GM18507 (cell line): ENCODE results near the gene PIM2.
A peak's percentile ranks its signal among the peaks of the same experiment; 100 is the strongest.

Experiments used
- DNase-seq: peaks from one replicate; pipeline ENCODE4 v3.0.0; 2011; ENCODE audit warnings: low read depth; ENCODE audit not compliant: insufficient read length; ENCODE audit errors: extremely low spot score
- FAIRE-seq: peaks from 2 replicates; lab custom pipeline; 2011; peaks lifted over from hg19 to GRCh38; lab: Jason Lieb, UNC

Gene PIM2

DNA sequence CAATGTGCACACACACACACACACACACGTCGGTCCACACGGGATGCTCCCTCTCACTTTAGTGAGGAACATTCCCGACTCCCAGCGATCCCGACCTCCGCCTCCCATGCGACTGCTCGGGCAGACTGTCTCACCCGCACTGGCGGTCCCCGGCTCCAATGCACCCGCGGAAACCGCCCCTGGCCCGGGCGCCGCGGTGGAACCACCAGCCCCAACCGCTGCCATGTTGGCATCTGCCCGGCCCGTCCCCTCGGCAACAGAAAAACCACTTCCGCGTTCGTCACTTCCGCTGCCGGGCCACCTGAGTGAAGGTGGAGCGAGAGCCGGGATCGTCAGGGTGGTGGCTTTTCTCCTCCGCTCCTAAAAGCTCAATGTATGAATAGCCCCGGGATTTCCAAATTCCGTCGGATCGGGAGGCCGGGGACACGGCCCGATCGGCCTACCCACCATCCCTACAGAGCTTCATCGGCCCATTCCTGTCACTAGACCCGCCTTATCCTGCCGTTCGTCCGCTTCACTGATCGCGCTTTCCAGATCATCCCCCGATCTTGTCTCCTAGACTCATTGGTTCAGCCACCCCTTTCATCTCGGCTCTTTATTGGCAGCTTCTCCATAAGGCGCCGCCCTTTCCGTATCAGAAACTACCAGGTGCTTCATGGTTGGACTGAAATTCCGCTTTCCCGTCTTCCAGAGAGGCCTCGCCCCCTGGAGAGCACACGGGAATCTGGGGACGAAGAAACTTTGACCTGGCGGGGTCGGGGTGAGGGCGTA is 7.2 kb downstream of the PIM2 start, which contains the start of gene SLC35A2:
Gene SLC35A2 (minus strand): TSS at position 235 of the 771 bp plus-strand sequence. CDS start 10 bp downstream, at position 225.
- DNase-seq (no peak), FAIRE-seq (peak; percentile 91)

DNA sequence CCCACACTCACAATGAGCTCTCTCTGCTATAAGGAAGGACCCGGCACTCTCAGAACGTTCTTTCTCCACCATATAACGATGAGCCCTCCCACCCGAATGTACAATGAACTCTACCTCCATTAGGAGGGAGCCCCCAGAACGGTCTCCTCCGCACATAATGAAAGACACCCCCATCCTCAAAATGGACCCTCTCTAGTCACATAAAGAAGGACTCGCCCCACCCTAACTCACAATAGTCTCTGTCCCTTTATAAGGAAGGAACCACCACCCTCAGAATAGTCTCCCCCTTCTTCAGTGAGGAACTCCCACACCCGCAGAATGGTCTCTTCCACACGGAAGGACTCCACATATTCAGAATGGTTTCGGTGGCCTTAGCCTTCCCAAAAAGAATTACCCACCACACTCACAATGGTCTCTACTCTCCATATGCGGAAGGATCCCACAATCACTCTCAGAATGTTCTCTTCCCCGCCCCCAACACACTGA is 7.9 kb downstream of the PIM2 start:
- FAIRE-seq (peak; percentile 72), DNase-seq (no peak)

DNA sequence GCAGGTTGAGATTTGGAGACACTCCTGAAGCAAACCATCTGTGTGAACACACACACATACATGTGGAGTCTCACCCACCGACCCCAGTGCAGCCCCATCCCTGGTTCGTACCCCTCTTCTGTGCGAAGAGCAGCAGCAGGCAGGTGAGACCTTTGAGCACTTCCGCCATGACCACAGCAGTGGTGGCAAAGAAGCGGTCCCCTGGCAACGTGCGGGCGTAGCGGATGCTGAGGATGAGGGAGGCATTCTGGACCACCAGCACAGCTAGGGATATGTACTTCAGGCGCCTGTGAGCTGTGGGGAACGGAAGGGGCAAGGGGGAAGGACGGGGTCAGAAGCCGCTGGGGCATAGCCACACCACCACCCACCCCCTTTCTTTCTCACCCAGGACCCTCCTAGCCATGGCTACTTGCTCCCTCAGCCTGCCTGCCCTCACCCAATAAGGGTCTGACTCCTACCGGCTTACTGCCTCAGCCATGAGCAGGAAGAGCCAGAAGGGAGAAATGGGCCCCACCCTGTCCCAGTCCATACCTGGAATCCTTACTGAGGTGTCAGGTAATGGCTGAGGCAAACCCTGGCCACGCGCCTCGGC is 9.0 kb downstream of the PIM2 start:
- DNase-seq (no peak), FAIRE-seq (no peak)

DNA sequence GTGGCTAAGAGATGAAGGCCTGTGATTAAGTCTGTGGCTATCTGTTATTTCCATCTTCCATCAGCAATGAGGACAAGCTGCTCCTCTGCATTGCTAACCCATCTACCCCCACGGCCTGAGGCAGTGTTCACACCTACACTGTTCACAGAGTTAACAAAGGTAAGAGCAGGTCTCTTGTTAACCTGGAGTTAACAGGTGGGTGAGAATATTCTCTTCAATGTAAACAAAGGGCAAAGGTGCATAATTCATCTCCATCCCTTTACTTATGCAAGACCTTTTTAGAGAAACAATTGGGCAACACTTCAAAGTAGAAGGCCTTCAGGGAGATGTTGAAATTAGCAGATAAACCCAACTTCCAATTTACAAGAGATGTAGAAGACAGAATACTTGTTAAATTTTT is 10.2 kb downstream of the PIM2 start:
- no peak for FAIRE-seq

DNA sequence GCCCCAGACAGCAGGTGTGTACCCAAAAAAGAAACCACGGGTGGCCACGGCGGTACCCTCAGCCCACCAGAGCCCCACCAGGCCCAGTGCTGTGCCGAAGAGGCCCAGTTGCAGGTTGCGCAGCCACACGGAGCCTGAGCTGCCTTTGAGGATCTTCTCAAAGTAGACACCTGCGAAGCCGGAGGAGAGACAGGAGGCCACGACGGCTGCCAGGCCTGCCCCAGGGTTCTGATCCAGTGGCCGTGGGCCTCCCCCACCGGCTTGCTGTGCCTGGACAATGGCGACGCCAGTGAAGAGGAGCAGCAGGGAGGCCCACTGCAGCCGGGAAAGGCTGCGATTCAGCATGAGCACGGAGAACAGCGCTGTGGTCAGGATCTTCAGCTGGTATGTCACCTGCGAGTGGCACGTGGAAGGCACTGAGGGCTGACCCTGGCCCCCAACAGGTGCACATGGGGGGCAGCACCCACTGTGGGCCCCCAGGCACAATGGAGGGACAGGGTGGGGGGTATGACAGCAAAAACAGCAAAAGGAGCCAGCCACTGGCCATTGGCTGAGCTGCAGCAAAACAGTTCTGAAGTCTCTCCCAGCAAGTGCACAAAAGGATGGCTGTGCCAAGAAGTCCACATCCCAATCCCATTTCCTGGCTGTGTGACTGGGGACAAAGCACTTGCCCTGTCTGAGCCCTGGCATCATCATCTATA is 13.6 kb downstream of the PIM2 start:
- FAIRE-seq, result no peak
- no peak for DNase-seq

More for the DNA sequence above, 10.2 kb downstream of the PIM2 start:
- DNase-seq, result no peak

DNA sequence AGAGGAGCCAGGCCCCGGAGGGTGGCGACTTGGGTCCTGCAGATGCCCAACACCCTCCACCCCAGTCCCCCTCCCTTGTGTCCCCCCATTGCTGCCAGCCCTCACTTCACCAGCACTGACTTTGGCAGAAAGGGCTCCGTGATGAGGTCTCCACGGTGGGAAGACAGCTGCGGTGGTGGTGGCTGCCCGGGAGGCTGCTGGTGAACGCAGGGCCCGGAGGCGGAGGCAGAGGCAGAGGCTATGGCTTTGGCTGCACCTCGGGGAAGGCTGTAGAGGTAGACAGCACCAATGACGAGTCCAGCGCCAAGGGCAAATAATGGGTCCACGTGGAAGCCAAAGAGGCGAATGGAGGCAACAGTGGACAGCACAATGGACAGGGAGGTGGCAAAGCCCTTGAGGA is 14.2 kb downstream of the PIM2 start:
- DNase-seq, result no peak
- no peak for FAIRE-seq

DNA sequence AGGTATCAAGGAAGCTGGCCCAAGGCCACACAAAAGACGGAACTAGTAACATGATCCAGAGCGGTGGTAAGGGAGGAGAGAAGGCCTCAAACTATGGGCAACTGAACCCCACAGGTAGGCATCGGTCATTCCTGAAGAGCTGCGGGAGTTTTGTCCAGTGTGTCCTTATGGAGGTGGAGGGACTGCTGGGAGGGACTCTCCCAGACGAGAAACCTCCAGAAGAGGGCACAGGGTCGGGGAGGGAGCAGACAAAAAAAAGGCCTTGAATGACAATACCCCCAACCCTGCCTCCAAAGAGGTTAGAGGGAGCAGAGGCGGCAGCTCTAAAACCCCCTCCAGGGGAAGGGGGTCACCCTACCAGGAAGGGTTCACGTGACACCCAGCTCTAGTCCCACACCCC is 14.6 kb downstream of the PIM2 start:
- no peak for FAIRE-seq
- no peak for DNase-seq

DNA sequence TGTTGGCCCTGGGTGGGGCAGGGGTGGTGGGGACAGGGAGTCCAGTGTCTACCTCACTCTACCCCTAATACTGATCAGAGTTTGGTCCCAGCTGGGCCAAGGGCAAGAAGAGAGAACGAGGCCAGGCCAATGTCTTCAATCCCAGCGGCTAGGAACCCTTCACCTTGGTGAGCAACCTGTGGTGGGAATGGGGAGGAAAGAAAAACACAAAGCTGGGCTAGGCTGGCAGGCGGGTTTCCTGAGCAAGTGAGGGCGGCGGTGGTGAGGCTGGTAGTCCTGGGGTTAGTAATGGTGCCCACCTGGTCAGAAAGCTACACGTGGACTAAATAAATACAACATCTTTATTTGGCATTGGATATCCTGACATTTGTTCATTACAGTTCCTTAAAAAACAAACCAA is 15.5 kb downstream of the PIM2 start:
- DNase-seq (no peak), FAIRE-seq (no peak)

DNA sequence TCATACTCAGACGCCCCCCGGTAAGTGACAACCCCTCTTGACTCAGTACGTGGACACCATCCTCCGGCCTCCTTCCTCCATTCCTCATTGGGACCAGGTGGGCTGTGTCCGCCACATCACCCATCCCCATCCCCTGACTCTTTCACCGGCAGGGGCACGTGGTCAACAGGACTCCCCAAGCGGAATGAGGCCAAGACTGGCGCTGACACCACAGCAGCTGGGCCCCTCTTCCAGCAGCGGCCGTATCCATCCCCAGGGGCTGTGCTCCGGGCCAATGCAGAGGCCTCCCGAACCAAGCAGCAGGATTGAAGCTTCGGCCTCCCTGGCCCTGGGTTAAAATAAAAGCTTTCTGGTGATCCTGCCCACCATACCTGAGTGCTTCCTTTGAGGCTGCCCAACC is 16.0 kb downstream of the PIM2 start:
- FAIRE-seq (no peak), DNase-seq (no peak)

DNA sequence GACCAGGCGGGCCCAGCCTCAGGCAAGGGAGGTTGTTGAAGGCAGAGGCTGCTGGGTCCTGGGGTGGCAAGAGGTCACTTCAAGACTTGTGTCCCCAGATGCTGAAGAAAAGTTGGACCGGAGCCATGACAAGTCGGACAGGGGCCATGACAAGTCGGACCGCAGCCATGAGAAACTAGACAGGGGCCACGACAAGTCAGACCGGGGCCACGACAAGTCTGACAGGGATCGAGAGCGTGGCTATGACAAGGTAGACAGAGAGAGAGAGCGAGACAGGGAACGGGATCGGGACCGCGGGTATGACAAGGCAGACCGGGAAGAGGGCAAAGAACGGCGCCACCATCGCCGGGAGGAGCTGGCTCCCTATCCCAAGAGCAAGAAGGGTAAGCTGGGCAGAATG is 16.7 kb downstream of the PIM2 start:
- no peak for FAIRE-seq

DNA sequence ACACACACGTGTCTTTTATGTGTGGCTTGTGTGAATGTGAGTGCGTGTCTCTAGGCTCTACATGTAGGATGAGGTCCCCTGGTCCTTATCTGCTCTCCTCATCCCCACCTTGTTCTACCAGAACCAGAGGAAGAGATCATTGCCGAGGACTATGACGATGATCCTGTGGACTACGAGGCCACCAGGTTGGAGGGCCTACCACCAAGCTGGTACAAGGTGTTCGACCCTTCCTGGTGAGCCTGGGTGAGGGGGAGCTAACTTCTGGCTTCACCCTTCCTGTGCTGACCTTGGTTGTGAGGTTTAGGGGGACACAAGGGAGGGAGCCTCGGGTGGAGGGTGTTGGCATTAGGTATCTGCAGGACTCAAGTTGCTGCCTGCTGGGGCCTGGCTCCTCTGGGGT is 17.8 kb downstream of the PIM2 start:
- no peak for DNase-seq
- no peak for FAIRE-seq

More for the DNA sequence above, 16.7 kb downstream of the PIM2 start:
- no peak for DNase-seq

DNA sequence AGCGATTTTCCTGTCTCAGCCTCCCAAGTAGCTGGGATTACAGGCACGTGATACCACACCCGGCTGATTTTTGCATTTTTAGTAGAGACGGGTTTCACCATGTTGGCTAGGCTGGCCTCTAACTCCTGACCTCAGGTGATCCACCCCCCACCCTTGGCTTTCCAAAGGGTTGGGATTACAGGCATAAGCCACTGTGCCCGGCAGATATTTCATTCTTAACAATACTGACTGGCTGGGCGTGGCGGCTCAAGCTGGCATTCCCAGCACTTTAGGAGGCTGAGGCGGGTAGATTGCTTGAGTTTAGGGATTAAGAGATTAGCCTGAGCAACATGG is 19.8 kb downstream of the PIM2 start:
- no peak for FAIRE-seq

DNA sequence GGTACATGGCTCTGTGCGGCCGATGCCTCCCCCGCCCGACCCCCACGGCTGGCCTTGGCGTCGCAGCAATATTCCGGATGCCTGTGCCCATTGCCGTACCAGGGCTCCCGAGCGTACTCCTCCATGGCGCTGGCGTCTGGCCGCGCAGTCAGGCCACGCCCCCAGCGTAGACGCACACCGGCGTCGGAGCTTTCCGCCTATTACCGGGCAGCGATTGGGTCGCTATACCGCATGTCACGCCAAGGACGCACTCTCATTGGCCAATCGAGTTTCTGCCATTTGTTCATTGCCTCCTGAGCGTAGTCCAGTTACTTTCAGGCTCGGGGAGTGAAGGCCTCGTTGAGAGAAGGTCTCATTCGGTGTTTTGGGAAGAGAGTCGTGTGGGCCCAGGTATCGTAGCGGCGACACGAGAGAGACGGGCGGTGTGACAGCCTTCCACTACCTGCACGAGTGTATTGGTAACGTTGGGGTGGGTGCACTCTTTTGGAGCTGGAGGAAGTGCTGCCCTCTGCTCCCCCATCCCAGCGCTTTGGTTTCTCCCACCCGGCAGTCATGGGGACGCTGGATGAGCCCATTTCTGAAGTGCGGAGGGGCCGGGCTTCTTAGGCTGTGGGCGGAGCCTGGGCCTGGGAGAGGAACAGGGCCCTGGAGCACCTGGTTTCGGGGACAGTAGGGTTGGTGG is 21.1 kb downstream of the PIM2 start, which contains the start of the genes PQBP1 and TIMM17B:
Gene PQBP1 (plus strand): TSS at position 306 of the 682 bp plus-strand sequence. CDS start 580 bp downstream, outside the sequence.
Gene TIMM17B (minus strand): TSS at position 144 of the 682 bp plus-strand sequence. CDS start 19 bp downstream, at position 125.
- DNase-seq (no peak), FAIRE-seq (peak; percentile 100)

More for the DNA sequence above, 19.8 kb downstream of the PIM2 start:
- DNase-seq, result no peak

DNA sequence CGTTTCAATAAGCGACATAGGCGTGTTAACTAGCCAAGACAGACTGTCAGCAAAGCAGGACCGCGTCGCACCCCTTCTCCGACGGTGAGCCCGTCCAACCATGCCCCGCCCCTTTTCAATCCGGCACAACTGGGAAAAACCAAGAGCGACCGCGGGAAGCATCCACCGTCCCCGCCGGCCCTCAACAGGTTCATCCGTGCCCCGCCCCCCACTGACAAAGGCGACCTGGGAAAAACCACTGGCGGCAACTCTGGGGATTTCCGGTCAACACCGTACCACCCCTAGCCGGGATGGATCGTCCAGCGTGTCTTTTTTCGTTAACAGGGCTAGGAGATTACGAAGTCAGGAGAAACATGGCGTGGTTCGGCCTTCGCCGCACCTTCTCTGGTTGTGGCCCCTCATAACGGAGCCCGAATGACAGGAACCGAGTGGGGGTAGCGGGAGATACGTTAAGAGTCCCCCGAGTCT is 21.6 kb downstream of the PIM2 start:
- no peak for DNase-seq
- FAIRE-seq, result peak; percentile 77

DNA sequence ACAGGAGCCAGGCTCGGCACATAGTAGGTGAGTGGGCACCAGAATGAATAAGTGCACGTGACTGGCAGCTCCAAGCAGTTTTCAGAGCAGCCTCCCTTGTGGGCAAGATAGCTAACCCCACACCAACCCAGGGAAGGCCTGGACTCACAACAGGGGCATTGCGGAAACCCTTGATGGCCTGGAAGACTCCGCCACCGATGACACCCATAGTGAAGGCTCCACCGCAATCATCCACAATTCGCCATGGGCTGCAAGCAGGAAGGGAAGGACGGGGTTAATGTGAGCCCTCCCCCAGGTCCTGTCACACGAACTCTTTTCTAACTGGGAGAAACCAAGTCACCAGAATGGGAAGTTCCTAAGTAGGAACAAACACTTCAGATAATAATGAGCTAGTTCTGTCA is 22.2 kb downstream of the PIM2 start:
- FAIRE-seq, result no peak
- no peak for DNase-seq

DNA sequence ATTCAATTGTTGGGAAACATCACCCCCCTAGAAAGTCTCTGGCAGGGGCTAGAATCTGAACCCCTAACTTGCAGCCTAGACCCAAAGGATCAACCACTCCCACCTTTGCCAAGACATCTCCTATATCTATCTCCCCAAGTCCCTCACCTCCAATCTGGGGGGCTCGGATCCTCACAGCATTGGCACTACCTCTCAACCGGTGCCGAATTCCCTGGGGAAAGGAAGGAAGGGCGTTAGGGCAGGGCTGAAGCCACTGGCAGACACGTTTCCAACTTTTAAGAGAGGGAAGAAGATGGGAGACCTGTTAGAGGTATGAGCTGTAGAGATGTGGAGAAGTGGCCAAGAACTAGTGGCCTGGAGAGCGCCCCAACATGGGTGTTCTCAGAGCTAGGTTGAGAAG is 23.9 kb downstream of the PIM2 start:
- DNase-seq (no peak), FAIRE-seq (no peak)

DNA sequence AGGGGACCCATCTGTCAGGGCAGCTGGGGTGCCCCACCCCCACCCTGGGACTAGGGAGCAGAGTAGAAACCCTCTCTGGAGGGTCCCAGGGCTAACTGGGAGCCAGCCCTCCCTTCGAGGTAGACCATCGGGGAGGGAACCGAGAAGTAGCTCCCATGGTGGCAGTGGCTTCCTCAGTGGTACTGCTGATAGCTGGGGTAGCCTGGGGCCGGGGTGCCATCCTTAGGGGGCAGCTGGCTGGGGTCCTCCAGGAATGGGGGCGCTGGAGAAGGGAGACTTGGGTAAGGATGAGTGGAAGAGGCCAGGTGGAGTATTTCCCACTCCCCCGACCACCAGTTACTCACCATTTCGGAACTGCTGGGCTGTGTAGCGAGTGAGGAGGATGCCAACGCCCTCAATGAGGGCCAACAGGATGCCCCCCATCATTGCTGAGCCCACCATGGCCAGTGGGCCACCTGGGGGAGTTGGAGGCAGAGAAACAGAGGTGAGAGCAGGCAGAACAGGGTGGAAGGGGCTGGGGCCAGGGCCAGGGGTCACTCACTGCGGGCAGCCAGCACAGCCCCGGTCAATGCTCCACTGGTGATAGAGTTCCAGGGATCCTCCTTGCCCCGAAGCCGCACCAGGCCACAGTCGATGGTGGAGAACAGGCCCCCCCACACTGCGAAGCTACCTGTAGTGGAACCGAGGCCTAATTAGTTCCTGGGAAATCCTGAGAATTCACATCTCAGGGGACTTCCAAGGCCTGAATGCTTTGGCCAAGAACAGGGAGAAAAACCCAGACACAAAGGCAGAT is 25.1 kb downstream of the PIM2 start:
- DNase-seq (no peak), FAIRE-seq (no peak)

DNA sequence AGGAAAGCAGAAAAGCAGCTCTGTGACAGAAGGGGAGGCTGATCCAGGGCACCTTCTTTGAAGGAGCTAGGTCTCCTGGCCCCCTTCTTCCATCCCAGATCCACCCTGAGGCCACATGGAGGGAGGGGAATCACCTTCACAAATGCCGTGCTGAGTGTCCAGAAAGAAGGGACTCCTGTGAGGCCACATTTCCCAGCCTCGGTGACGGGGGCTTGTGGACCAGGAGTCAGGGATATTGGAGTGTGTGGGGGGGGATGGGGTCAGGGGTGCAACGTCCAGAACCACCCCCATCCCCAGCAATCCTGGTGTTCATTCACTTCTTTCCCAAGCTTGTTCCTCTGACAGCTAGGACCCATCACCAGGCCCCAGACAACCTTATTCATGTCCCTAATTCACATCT is 25.9 kb downstream of the PIM2 start:
- DNase-seq, result no peak
- FAIRE-seq, result no peak
